Measurements from ENCODE around the gene MSRB3.

GRCh38 chr12:65384240-65384639, 105.8 kb downstream of the MSRB3 start:
- TF ChIP-seq CTCF (conservative IDR thresholded peaks at IDR 0.05 in 1 of 2, IDR thresholded peaks at IDR 0.05 in 1 of 2; ENCODE audit: low read depth in 1 of 2, low read length in 2 of 2) (no peak), EZH2 (IDR thresholded peaks at IDR 0.05; ENCODE audit: low read length, missing control alignments) (no peak)
